ENCODE data around the gene CADM3.

The CADM3 gene

DNA sequence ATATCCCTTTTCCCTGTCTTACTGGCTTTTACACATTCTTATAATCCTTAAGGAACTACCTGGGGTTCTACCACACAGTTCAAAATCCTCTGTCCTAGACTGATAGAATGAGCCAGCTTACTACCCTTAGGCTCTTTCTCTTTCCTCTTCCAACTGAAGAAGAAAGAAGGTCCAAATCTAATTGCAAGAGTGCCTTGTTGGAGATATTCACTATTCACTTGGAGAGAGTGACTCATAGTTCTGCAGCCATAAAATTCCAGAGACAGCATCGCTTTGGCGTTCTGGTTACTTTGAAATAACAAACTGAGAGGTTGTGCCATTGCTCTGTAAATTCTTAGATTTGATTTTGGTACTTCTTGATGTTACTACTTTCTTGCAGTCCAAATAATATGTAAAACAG, 4.2 kb downstream of the CADM3 start:
- no peak for DNase-seq

DNA sequence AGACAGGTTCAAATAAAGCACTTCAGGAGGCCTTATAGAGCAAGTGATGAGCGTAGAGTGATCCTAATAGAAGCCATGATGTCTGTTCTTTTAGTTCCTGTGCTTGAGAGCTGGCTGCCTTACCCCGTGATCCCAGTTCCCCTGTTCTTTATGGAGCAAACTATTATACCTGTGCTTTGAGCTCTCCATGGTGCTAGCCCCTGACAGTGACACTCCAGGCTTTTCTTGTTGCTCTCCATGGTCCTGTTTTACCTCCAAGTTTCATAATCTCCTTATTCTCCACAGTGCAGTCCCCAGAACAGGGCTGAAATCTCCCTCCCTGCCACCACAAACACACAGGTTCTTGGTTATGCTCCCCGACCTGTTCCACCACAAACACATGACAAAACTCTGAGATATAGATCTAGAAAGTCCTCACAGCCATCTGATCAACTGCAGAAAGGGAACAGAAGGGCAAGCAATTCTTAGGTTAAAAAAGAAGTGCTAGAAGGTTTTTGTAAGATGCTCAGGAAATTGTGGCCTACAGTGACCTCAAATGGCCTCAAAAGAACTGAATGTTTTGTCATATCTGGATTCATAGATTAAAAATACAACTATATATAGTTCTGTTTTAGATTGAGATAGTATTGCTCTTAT, 6.0 kb downstream of the CADM3 start:
- DNase-seq, result peak; percentile 57 to 68

DNA sequence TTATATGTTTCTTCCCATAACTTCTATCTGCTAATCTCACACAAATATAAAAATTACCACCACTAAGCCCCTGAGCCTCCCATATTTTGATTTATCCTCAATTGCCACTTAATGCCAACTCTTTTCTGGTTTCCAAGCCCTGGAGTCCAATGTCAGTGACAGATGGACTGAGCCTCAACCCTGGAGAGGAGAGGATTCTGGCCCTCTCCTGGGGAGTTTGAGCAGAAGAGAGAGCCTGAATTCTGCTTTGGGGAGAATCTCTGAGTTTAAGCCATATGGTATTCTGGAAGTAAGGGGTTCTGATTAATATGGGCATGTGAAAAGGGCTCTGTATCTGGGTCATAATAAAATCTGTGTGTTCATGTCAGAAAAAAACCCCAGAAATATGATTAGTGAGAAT, 8.5 kb downstream of the CADM3 start:
- no peak for DNase-seq

DNA sequence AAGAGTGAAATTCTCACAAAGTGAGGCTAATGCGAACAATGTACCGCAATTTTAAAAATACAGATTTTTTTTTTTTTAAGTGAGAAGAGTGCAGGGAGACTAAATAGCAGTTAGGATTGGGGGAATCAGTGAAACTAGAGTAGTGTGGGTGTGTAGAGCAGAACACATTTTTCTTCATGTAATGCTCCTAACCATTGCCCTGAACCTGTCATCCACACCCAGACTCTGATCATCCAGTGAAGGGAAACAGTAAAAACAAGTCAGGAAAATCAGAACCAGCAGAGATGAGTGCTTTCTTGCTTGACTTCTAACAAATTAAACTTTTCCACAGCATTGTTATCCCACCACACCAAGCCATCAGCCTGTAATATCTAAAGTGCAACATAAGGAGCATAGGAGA, 9.1 kb downstream of the CADM3 start:
- no peak for DNase-seq

DNA sequence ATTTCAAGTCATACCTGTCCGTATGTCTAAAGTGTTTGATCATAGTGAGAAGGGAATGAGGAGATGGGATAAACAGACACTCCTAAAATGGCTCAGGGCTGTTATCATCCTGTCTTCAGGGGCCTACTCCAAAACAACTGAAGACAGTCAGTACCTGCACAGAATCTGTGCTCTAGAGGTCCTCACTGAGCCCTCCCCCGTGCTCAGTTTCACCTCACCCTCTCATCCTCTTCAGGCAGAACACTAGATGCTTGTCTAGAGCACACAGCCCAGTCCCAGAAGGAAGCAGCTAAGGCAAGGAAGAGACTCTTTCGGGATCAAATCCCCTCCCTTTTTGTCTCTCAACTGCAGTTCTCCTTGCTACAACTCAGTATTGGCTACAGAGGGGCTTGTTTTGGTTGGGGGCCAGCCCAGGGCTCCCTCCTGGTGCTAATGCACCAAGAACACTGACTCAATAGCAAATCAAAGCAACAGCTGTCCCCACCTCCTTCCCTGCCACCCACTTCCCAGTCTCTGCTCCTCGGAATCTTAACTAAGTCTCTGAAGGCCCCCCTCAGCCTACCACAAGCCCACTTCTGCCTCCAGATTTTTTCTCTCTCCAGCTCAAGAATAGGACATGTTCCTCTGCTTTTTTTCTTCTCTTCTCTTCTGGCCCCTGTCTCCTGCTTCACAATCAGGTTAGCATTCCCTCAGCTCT, 10.1 kb downstream of the CADM3 start:
- DNase-seq, result no peak

DNA sequence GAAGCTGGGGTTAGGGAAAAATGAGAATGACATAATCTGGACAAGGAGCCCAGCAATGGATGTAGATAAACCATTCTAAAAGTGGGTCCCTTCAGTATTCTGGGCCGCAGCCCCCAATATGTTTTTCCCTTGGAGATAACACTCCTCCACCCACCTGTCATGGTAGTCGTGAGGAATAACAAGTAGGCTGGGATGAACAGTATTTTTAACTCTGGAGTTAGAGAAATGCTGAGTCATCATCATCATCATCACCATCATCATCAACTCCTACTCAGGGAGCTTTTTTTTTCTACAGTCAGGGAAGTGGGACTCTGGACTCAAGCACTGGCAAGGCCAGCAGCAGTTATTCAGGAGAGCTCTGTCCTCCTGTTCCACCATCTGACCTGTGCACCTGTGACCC, 12.8 kb downstream of the CADM3 start:
- DNase-seq, result no peak

DNA sequence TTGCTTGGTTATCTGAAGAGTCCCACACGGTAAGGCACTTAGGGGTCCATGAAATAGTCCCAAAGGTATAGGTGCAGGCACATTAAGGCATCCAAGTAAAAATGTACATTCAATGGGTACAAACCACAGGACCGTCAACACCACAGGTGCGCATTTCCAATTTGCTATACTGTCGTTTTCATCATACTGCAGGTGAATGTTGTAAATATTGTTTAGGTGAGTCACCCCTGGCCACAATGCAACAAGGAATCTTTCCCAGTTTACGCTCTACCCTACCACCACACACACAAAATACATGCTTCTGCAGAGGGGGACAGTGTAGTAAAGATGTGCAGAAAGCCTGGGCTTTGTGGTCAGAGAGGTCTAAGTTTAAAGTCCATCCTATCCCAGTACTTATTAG, 13.7 kb downstream of the CADM3 start:
- no peak for DNase-seq

DNA sequence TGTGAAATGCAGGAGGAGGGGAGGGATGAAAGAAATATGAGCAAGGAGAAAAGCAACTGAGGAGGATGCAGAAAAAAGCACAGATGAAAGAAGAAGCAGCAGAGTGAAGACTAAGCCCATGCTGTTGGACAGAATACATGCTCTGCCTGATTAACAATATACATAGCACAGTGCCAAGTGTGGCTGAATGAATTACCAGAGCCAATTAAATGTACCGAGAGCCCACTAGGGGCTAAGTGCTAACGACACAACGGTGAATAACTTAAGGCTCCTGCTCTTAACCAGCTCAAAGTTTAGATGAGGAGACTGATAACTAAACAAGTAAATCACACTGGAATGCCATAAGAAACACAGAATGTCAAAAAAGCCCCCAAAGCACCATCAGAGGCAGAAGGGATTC, 15.6 kb downstream of the CADM3 start:
- DNase-seq, result no peak

DNA sequence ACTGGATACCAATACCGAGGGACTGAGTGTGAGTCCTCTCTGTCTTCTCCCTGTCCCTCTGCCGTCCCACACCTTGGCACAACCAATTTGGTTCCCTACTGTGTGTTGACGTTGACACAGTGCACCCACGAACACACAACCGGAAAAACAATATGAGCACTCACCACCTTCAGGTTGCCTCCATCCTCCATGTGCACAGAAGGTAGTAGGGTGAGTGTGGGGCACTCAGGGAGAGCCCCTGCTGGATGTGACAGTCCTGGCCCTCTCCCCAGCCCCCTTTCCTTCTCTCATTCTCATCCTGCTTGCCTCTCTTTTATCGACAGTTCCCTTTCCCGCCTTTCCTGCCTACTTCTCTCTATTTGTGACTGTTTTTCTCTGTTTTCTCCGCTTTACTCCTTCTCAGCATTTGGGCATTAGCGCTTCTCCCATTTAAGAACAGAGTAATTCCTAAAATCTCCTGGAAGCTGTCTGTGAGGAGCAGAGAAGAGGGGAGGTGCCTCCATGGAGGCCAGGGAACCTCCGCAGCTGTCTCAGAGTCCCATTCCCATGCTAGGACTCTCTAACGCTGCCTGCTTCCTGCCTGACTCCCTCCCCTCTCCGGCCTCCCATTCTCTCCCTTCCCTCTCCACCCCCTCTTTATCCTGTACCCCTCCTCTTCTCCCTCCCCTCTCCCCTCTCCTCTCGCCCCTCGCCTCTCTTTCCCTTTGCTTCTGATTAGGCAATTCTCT, 16.4 kb downstream of the CADM3 start:
- DNase-seq, result no peak

DNA sequence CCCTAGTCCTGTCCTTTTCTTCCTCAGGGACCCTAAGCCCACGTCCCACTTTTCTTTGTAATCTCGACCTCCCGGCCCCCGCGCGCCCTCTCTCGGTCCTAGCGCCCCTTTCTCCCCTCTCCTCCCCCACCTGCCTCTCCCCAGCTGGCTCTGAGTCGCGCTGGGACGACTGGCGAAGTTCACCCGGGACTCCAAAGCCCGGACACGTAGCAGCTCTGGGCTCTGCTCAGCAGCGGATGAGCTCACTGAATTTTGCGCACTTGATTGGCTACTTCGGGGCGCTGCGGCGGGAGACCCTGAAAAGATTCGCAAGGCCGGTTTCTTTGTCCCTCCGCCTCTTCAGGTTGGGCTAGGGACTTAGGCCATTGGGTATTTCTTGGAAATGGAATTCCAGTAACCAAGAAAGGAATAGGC, 17.0 kb downstream of the CADM3 start:
- no peak for DNase-seq

DNA sequence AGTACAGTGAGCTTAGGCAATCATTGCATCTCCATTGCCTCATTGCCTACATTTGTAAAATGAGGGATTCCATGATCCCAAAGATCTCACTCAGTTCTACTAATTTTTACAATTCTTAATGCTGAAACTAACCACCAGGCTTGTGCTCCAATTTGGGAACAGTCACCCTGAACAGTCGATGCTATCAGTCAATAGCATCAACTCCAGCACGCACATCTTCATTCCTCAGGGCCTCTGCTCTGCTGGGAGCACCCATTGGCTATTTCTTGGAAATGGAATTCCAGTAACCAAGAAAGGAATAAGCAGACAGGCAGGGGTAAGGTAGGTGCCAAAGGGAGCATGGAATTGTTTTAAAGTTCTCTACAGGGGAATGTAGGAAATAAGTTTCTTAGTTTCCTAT, 19.0 kb downstream of the CADM3 start:
- DNase-seq, result no peak

DNA sequence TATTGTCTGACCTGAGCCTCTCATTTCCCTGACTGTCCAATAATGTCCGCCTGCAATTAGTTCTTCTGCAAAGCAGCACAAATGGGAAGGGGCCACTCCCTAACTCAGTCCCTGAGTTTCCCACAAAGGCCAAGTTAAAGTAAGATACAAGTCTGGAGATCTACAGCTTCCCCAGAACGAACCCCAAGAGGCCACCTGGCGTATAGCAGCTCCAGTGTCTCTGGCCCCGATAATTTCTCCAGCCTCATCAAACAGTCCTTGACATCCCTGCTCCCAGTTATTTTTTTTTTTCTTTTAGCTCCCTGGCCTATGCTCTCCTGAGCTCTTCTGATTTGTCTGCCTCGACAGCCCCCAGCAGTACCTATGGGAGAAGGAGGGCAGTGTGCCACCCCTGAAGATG, 25.1 kb downstream of the CADM3 start:
- peak in 1 of 2 experiments; percentile 0 for DNase-seq

DNA sequence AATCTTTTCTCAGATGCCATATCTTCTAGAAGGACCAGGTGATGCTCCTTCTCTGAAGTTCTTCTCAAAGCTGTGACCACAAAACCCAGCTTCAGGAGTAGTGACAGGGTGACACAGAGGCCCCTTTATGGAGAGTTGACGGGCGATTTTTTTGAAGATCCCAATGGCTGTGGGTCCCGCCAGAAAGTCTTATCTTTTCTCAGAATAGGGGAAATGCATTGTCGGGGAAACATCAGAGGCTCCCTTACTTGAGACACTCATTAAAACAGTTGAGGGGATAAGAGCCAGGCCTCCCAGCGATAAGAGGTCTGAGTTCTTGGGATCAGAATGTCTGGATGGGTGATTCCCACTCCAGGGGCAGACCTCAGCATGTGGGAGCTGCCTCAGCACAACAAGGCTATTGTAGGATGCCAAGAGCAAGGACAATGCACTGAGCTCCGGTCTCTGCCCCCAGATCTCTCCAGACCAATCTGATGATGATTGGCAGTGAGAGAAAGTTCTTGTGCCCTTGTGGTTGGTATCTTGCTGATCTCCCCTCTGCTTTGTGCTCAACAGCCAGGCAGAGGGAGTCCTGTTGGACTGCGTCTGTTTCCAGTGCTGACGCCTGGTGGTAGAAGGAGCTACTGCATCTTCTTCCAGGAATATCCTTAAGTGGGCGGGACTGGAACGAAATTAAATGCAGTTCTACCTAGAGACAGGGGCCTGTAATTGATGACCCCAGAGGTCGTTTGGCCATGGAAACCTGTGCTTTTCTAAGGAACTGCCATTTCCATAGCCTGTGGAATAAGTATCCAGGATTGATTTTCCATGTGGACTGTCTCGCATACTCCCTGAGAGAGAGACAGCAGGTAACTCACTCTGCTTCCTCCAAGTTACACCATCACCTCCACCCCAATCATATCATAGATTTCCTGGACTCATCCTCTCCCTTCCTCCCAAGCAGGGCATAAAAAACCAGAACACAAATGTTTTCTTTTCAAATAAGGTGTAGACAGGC, 26.4 kb downstream of the CADM3 start:
- peak; percentile 39 to 55 for DNase-seq

DNA sequence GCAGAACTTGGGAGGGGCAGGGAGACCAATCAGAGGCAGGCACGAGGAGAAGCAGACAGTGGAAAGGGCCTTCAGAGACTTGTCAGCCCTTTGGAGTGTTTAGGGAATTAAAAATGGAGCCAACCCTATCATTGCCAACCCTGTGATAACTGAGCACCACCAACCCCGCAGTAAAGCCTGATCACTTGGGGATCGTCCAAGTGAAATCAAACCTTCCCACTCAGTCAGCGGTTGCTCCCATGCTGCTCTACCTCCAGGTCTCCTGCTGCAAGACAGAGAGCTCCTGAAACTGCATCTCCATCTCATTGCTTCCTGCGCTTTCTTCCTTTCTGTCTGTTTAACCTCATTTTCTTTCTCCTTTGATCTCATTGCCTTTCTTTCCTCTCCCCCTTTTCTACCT, 28.5 kb downstream of the CADM3 start:
- DNase-seq, result no peak

DNA sequence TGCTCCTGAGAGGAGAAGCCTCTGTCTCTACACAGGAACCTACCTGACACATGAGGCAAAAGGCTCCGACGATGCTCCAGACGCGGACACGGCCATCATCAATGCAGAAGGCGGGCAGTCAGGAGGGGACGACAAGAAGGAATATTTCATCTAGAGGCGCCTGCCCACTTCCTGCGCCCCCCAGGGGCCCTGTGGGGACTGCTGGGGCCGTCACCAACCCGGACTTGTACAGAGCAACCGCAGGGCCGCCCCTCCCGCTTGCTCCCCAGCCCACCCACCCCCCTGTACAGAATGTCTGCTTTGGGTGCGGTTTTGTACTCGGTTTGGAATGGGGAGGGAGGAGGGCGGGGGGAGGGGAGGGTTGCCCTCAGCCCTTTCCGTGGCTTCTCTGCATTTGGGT, 29.4 kb downstream of the CADM3 start:
- DNase-seq, result no peak

DNA sequence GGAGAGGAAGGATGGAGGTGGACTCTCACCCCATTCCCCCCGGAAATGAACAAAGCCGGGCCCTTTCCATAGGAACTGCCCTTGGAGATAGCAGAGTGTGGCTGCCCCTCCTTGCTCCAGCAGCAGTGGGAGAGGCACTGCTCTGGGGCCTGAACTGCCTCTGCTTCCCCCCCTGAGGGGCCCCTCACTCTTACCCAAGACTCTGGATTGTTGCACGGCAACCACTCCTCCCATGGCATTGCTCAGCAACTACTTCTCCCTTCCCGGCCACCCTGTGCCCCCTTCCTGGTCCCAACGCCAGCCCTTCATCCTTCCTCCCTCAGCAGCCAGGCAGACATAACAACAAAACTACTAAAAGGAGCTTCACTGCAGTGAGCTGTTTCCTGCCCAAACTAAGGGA, 30.2 kb downstream of the CADM3 start:
- no peak for DNase-seq

DNA sequence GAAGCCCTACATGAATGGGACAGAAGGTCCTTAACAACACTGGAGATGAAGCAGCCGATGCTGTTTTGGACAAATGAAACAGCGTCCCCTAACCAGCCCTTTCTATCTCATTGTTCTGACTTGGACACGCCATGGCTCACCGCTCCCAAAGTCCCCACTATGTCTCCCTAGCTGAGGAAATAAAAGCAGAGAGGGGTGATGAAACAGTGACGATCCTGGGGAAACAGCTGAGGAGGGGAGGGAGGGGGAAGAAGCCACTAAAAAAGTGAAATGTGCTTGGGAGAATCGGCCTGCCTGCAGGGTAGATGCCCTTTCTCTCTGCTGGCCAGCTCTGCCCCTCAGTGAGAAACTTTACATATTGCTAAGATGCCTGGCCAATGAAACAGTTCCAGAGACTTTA, 32.2 kb downstream of the CADM3 start:
- DNase-seq, result no peak

DNA sequence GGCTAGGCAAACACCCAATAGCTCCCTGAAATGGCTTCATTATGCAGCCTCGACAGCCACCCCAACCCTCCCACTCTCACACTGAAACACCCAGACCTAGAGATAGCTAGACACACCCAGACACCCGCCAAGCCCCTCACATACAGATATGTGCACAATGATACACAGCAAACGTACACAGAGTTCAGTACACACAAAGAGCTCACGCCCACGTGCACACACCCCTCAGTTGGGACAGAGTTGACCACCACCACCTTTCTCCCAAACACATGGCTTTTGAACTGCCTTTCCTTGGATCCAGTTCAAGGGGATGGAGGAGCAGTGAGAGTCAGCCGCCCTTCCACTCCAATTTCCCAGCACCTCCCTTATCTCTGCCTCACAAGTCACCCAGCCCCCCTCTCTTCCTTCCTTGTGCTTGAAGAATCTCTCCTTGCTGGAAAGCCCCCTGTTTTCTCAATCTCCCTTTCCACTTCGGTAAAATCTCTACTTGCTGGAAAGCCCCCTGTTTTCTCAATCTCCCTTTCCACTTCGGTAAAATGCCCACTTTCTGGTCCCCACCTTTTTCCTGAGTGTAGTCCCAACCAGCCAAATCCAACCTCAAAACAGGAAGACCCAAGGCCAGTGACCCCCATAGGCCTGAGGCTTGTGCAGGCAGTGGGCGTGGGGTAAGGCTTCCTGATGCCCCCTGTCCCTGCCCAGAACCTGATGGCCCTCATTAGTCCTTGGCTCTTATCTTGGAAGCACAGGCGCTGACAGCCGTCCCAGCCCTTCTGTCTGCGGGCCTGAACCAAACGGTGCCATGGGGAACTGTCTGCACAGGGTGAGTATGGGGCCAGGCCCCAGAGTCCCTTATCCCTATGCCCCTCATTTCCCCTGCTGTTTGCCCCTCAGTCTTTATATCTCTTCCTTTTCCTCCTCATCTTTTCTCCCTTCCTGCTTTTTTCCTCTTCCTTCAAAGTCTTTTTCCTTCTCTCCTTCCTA, 33.0 kb downstream of the CADM3 start, which contains the start of gene ACKR1:
Gene ACKR1 (plus strand): TSS at position 715 of the 981 bp plus-strand sequence. CDS start 85 bp downstream, at position 800.
- DNase-seq, result no peak

DNA sequence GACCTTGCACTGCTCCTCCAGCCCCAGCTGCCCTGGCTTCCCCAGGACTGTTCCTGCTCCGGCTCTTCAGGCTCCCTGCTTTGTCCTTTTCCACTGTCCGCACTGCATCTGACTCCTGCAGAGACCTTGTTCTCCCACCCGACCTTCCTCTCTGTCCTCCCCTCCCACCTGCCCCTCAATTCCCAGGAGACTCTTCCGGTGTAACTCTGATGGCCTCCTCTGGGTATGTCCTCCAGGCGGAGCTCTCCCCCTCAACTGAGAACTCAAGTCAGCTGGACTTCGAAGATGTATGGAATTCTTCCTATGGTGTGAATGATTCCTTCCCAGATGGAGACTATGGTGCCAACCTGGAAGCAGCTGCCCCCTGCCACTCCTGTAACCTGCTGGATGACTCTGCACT, 33.8 kb downstream of the CADM3 start:
- no peak for DNase-seq

DNA sequence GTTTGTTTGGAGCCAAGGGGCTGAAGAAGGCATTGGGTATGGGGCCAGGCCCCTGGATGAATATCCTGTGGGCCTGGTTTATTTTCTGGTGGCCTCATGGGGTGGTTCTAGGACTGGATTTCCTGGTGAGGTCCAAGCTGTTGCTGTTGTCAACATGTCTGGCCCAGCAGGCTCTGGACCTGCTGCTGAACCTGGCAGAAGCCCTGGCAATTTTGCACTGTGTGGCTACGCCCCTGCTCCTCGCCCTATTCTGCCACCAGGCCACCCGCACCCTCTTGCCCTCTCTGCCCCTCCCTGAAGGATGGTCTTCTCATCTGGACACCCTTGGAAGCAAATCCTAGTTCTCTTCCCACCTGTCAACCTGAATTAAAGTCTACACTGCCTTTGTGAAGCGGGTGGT, 34.7 kb downstream of the CADM3 start:
- DNase-seq, result no peak

DNA sequence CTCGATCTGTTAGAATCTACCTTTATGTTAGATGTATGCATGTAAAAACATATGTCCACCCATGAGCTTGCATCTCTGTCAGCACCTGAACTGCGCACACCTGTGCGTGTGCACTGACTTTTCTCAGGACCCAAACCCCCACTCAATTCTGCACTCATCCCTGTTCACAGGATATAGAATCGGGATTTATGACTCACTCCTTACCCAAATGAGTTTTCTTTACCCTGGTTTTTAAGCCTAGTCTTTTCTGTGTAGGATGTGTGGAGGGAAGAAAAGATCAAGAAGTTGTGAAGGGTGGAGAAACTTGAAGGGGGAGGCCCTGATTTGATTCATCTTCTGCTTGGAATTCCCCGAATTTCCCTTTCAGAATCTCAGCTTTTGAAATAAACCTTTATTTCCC, 35.7 kb downstream of the CADM3 start:
- DNase-seq, result no peak

DNA sequence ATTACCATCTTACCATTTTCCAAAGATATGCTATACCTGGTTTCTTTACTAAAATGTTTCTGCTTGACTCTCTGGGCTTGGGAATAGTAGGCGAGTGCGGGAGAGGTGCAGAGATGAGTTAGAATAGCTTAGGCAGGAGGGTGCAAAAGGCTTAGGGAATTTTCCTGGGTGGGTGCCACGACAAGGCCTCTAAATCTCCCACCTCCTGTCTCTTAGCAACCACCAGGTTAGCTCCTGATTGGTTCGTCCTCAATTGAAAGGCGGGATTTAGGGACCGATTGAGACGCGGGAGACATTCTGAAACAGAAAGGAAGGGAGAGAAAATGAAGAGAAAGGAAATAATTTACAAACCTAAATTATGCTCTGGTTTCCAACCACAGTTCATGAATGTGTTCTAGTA, 36.4 kb downstream of the CADM3 start:
- DNase-seq, result no peak

All from AML-193 (cell line).